ENCODE results near the gene ABT1. TPM values are rescaled to one million over a fixed set of nuclear protein-coding genes. Genes with fewer than 3 reads are reported as not detected.

Gene ABT1
- total RNA-seq, 1 experiment from 2014 or later: 27.4 TPM

- no peak overlapping the region for H3K27ac ChIP-seq
- no peak for DNase-seq (ENCODE audit: low read depth in 1 of 2, low spot score in 2 of 2)
- H3K36me3 ChIP-seq: no peaks in the 10 kb centered on the region
- 0 out of 2 replicates have a peak, but pooled peaks cover 4% of the 10 kb centered on the region for H3K4me1 ChIP-seq (replicated peaks)
- no peak overlapping the region for H3K4me3 ChIP-seq
- no peaks in the 10 kb centered on the region for H3K9me3 ChIP-seq (replicated peaks)
- H3K27me3 ChIP-seq (replicated peaks): no peaks in the 10 kb centered on the region
These were observed 35.0 kb upstream of the ABT1 start for GRCh38 chr6:26561533-26562466.

DNA sequence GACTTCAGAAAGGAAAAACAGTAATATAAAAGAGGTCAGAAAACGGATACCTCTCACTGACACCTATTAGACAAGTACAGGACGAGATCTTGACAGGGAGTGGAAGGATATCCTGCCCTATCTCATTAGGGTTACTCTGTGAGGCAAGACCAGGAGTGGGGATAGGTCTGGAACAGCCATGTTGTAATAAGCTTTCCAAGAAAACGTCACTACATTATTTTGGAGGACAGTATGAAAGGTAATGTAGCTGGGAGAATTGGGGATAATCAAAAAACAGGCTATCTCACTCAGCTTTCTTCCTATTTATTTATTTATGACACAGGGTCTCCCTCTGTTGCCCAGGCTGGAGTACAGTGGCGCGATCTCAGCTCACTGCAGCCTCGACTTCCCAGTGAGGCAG, 33.3 kb upstream of the ABT1 start:
- no peak overlapping the region for H3K27ac ChIP-seq
- no peak overlapping the region for H3K4me3 ChIP-seq
- H3K27me3 ChIP-seq (replicated peaks): no peaks in the 10 kb centered on the region
- DNase-seq (ENCODE audit: low read depth in 1 of 2, low spot score in 2 of 2): no peak
- H3K4me1 ChIP-seq (replicated peaks): no peaks in the 10 kb centered on the region
- H3K36me3 ChIP-seq: no peaks in the 10 kb centered on the region
- no peaks in the 10 kb centered on the region for H3K9me3 ChIP-seq (replicated peaks)

DNA sequence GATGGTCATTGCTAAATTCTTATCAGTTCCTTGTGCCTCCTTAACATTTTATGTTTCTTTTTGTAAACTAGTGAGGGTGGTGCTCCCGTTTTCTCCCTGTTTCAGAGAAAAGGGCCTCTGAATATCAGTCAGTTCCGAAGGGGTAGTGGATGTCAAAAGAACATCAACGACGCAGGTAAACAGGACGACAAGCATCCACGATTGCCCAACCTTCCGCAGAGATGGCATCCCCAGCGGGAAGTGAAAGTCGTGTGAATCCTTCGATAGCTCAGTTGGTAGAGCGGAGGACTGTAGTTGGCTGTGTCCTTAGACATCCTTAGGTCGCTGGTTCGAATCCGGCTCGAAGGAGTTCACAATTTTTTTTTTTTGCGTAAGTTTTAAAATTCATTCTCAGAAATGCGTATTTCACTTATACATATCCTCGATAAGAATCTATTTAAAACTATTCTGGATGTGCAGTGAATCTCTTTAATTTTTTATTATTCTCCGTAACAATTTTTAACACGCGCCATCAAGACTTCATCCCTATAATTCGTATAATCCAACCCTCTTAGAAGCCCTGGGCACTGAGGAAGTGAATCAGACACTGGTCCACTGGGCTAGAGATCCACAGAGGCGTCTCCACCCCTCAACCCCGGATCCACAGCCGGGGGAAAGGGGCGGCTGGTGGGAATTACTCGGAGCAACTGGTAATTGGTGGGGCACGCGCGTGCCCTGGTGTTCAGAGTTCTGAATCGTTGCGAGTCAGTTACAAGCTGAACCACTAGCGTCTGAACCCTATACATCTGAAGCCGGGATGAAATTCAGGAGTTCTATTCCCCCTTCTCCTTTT, 27.9 kb upstream of the ABT1 start:
- H3K27ac ChIP-seq: peak overlapping the region; percentile 26; the same call in 1 of the 2 replicates
- H3K9me3 ChIP-seq (replicated peaks): no peaks in the 10 kb centered on the region
- H3K36me3 ChIP-seq: no peaks in the 10 kb centered on the region
- peak overlapping the region; percentile 52 for H3K4me3 ChIP-seq
- peak; percentile 84 to 92 for DNase-seq (ENCODE audit: low read depth in 1 of 2, low spot score in 2 of 2)
- H3K27me3 ChIP-seq (replicated peaks): no peaks in the 10 kb centered on the region
- H3K4me1 ChIP-seq (replicated peaks): 0 out of 2 replicates have a peak, but pooled peaks cover 4% of the 10 kb centered on the region

DNA sequence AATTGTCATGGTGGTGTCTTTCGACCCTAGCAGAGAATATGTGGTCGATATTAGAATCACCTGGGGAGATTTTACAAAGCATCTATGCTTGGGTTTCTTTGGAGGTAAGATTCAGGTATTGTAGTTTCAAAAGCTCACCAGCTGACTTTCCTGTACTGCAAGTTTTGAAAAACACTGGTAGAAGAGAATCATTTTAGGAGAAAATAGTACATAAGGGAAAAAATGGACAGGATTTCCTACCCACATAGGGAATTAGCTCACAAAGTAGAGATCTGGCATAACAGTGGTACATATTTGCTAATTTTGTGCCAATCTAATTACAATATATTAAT, 27.4 kb upstream of the ABT1 start:
- DNase-seq (ENCODE audit: low read depth in 1 of 2, low spot score in 2 of 2): no peak
- H3K27ac ChIP-seq: no peak overlapping the region

DNA sequence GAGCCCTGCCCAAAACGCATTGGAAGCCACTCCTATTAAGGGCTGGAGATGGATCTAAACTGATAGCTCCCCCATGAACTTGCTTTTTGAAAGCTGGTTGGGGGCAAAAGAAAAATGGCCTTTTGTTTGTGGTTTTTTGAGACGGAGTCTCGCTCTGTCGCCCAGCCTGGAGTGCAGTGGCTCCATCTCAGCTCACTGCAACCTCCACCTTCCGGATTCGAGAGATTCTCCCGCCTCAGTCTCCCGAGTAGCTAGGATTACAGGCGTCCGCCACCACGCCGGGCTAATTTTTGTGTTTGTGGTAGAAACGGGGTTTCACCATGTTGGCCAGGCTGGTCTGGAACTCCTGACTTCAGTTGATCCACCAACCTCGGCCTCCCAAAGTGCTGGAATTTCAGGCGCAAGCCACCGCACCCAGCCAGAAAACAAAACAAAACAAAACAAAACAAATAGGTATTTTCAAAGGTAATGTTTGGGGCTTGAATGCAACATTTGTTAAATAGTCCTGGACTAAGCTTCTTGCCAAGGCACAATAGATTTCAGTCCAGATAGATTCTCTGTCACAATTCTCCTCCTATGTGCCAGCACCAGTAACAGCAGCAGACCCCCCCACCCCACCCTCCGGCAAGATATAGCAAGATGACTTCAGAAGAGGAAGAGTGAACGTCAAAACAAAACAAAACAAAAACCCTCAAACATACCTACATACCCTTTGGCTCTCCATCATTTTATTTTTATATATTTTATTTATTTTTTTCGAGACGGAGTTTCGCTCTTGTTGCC, 26.5 kb upstream of the ABT1 start:
- Histone ChIP-seq H3K9me3 (replicated peaks) (no peaks in the 10 kb centered on the region), H3K27ac (no peak overlapping the region), H3K4me1 (replicated peaks) (0 out of 2 replicates have a peak, but pooled peaks cover 4% of the 10 kb centered on the region), H3K4me3 (no peak overlapping the region), H3K27me3 (replicated peaks) (no peaks in the 10 kb centered on the region), H3K36me3 (no peaks in the 10 kb centered on the region)
- no peak for DNase-seq (ENCODE audit: low read depth in 1 of 2, low spot score in 2 of 2)

More for the DNA sequence above, 27.4 kb upstream of the ABT1 start:
- H3K36me3 ChIP-seq: no peaks in the 10 kb centered on the region
- no peaks in the 10 kb centered on the region for H3K9me3 ChIP-seq (replicated peaks)
- no peaks in the 10 kb centered on the region for H3K27me3 ChIP-seq (replicated peaks)
- H3K4me3 ChIP-seq: peak overlapping the region; percentile 52
- H3K4me1 ChIP-seq (replicated peaks): 0 out of 2 replicates have a peak, but pooled peaks cover 4% of the 10 kb centered on the region

- Histone ChIP-seq H3K4me3 (peak overlapping the region; percentile 40), H3K27me3 (replicated peaks) (no peaks in the 10 kb centered on the region; the same call in 1 of the 2 replicates), H3K36me3 (no peaks in the 10 kb centered on the region), H3K4me1 (replicated peaks) (0 out of 2 replicates have a peak, but pooled peaks cover 4% of the 10 kb centered on the region), H3K27ac (peak overlapping the region; percentile 45), H3K9me3 (replicated peaks) (no peaks in the 10 kb centered on the region)
- DNase-seq (ENCODE audit: low read depth in 1 of 2, low spot score in 2 of 2): peak; percentile 76 to 94
These were observed 25.0 kb upstream of the ABT1 start for GRCh38 chr6:26571592-26572296.

GRCh38 chr6:26575494-26575939, 21.2 kb upstream of the ABT1 start:
- Histone ChIP-seq H3K27me3 (replicated peaks) (no peaks in the 10 kb centered on the region; the same call in 1 of the 2 replicates), H3K27ac (no peak overlapping the region), H3K4me3 (no peak overlapping the region), H3K36me3 (no peaks in the 10 kb centered on the region), H3K9me3 (replicated peaks) (0 out of 2 replicates have a peak, but pooled peaks cover 3% of the 10 kb centered on the region), H3K4me1 (replicated peaks) (no peaks in the 10 kb centered on the region)
- no peak for DNase-seq (ENCODE audit: low read depth in 1 of 2, low spot score in 2 of 2)

DNA sequence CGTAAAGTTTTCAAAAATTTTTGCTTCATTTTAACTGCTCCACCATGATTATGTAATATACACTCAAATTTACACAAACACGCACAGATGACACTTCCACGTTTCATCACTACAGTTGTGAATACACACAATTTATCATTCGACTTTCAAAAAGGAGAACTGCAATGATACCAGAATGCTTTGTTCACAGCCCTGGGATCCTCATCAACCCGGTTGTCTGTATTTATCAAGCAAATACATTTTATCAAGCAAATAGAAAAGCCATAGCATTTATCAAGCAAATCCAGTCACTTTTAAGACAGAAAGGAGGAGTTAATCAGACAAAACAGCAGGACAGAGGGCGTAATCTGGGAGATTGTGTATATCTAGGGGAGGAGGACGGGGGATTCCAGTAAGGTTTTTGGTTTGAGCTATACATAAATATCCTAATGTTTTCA, 20.3 kb upstream of the ABT1 start:
- Histone ChIP-seq H3K4me3 (no peak overlapping the region), H3K27me3 (replicated peaks) (peaks cover under 1% of the 10 kb centered on the region; the same call in 1 of the 2 replicates), H3K9me3 (replicated peaks) (0 out of 2 replicates have a peak, but pooled peaks cover 3% of the 10 kb centered on the region), H3K27ac (no peak overlapping the region), H3K4me1 (replicated peaks) (no peaks in the 10 kb centered on the region), H3K36me3 (no peaks in the 10 kb centered on the region)
- DNase-seq (ENCODE audit: low read depth in 1 of 2, low spot score in 2 of 2): no peak

GRCh38 chr6:26576929-26577719, 19.6 kb upstream of the ABT1 start:
- 0 out of 2 replicates have a peak, but pooled peaks cover 3% of the 10 kb centered on the region for H3K9me3 ChIP-seq (replicated peaks)
- H3K36me3 ChIP-seq: no peaks in the 10 kb centered on the region
- no peak for DNase-seq (ENCODE audit: low read depth in 1 of 2, low spot score in 2 of 2)
- H3K27me3 ChIP-seq (replicated peaks): peaks cover 5% of the 10 kb centered on the region
- H3K4me3 ChIP-seq: no peak overlapping the region
- H3K27ac ChIP-seq: no peak overlapping the region
- H3K4me1 ChIP-seq (replicated peaks): no peaks in the 10 kb centered on the region

GRCh38 chr6:26577720-26578072, 19.1 kb upstream of the ABT1 start:
- no peak for DNase-seq (ENCODE audit: low read depth in 1 of 2, low spot score in 2 of 2)

DNA sequence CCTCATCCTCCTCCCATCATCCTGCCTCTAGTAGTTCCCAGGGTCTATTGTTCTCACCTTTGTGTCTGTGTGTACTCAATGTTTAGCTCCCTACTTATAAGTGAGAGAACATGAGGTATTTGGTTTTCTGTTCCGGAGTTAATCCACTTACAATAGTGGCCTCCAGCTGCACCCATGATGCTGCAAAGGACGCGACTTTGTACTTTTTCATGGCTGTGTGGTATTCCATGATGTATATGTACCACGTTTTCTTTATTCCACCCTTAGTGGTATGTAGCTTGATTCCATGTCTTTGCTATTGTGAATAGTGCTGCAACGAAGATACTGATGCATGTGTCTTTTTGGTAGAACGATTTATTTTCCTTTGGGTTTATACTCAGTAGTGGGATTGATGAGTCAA, 18.5 kb upstream of the ABT1 start:
- H3K27ac ChIP-seq: no peak overlapping the region
- no peaks in the 10 kb centered on the region for H3K4me1 ChIP-seq (replicated peaks)
- H3K9me3 ChIP-seq (replicated peaks): 0 out of 2 replicates have a peak, but pooled peaks cover 3% of the 10 kb centered on the region
- no peak overlapping the region for H3K4me3 ChIP-seq
- peaks cover 8% of the 10 kb centered on the region for H3K27me3 ChIP-seq (replicated peaks)
- no peaks in the 10 kb centered on the region for H3K36me3 ChIP-seq
- DNase-seq (ENCODE audit: low read depth in 1 of 2, low spot score in 2 of 2): no peak

More at GRCh38 chr6:26577720-26578072, 19.1 kb upstream of the ABT1 start:
- Histone ChIP-seq H3K4me3 (no peak overlapping the region), H3K27me3 (replicated peaks) (peaks cover 8% of the 10 kb centered on the region), H3K36me3 (no peaks in the 10 kb centered on the region), H3K27ac (no peak overlapping the region), H3K4me1 (replicated peaks) (no peaks in the 10 kb centered on the region), H3K9me3 (replicated peaks) (0 out of 2 replicates have a peak, but pooled peaks cover 3% of the 10 kb centered on the region)

GRCh38 chr6:26578741-26579140, 18.0 kb upstream of the ABT1 start:
- Histone ChIP-seq H3K27ac (no peak overlapping the region), H3K27me3 (replicated peaks) (peaks cover 8% of the 10 kb centered on the region), H3K4me1 (replicated peaks) (no peaks in the 10 kb centered on the region), H3K36me3 (no peaks in the 10 kb centered on the region), H3K9me3 (replicated peaks) (0 out of 2 replicates have a peak, but pooled peaks cover 3% of the 10 kb centered on the region), H3K4me3 (no peak overlapping the region)
- no peak for DNase-seq (ENCODE audit: low read depth in 1 of 2, low spot score in 2 of 2)
